CD4-positive, alpha-beta memory T cell (primary cell): ENCODE results near the gene ASB13. TPM values are rescaled to one million over a fixed set of nuclear protein-coding genes. Genes with fewer than 3 reads are reported as not detected.
A peak's percentile ranks its signal among the peaks of the same experiment; 100 is the strongest.

Experiments used
- CTCF ChIA-PET: fragments of 350-600 bp; sonication (Branson Sonifier 250); formaldehyde crosslinking; loops from one replicate; lab custom pipeline; 2021; ENCODE audit warnings: inconsistent platforms; ENCODE audit not compliant: partially characterized antibody; lab: Charles Lee
- POLR2A ChIA-PET: fragments of 350-600 bp; sonication (Branson Sonifier 250); formaldehyde crosslinking; loops from one replicate; lab custom pipeline; 2021; ENCODE audit not compliant: partially characterized antibody; lab: Charles Lee
- DNase-seq, 5 donors: peaks; one replicate each; pipeline versions ENCODE4 v3.0.0 to v3.0.0-alpha.2; 2020 to 2022; ENCODE audit warnings: mixed read lengths in 1 of 5
- H3K27ac ChIP-seq: one replicate; pipeline ENCODE4 v1.7.0; 2013; ENCODE audit warnings: low read depth, low read length
- H3K27me3 ChIP-seq: 2 replicates; pipeline ENCODE4 v1.7.0; 2013; ENCODE audit warnings: mild to moderate bottlenecking, low read length, moderate library complexity; ENCODE audit not compliant: insufficient read depth
- H3K36me3 ChIP-seq: 2 replicates; pipeline ENCODE4 v1.7.0; 2013; ENCODE audit warnings: mild to moderate bottlenecking, low read length, moderate library complexity; ENCODE audit not compliant: insufficient read depth
- H3K4me1 ChIP-seq: 2 replicates; pipeline ENCODE4 v1.7.0; 2013; ENCODE audit warnings: mild to moderate bottlenecking, low read length, moderate library complexity; ENCODE audit not compliant: insufficient read depth
- H3K4me3 ChIP-seq, 2 donors: one replicate each; pipeline ENCODE4 v1.7.0; 2013; ENCODE audit warnings: low read length in 2 of 2, mild to moderate bottlenecking in 1 of 2
- H3K9me3 ChIP-seq, 2 donors: one replicate each; pipeline ENCODE4 v1.7.0; 2013; ENCODE audit warnings: low read length in 2 of 2, control low read depth in 1 of 2; ENCODE audit not compliant: control insufficient read depth in 1 of 2
- H3K27ac Mint-ChIP-seq, 7 donors: one replicate each; pipeline ENCODE4 v1.8.0; 2020 to 2021; ENCODE audit warnings: mixed read lengths in 7 of 7, mild to moderate bottlenecking in 6 of 7, inconsistent platforms in 3 of 7, moderate library complexity in 3 of 7
- H3K27me3 Mint-ChIP-seq, 2 donors: one replicate each; pipeline ENCODE4 v1.8.0; 2020 to 2021; ENCODE audit warnings: mixed read lengths in 2 of 2
- H3K36me3 Mint-ChIP-seq, 2 donors: one replicate each; pipeline ENCODE4 v1.8.0; 2020 to 2021; ENCODE audit warnings: mixed read lengths in 2 of 2, inconsistent platforms in 1 of 2, mild to moderate bottlenecking in 1 of 2
- H3K4me1 Mint-ChIP-seq, 4 donors: one replicate each; pipeline ENCODE4 v1.8.0; 2020 to 2021; ENCODE audit warnings: mixed read lengths in 4 of 4, mild to moderate bottlenecking in 1 of 4
- H3K4me3 Mint-ChIP-seq, 8 donors: one replicate each; pipeline ENCODE4 v1.8.0; 2020 to 2021; ENCODE audit warnings: mixed read lengths in 8 of 8, mild to moderate bottlenecking in 7 of 8, moderate library complexity in 6 of 8, inconsistent platforms in 3 of 8
- H3K9me3 Mint-ChIP-seq, 8 donors: one replicate each; pipeline ENCODE4 v1.8.0; 2020 to 2021; ENCODE audit warnings: mixed read lengths in 8 of 8, mild to moderate bottlenecking in 5 of 8, inconsistent platforms in 3 of 8, moderate library complexity in 1 of 8
- intact Hi-C: fragments of 100-400 bp; cut with micrococcal nuclease; formaldehyde crosslinking; loops from one replicate; pipeline ENCODE4 v1.15.1; 2023
- polyA plus RNA-seq, 2 donors: library from polyadenylated mRNA; unstranded; fragments of 300-500 nt; fragmentation: Illumina TruSeq; gene quantifications; one replicate each; pipeline ENCODE4 v1.2.3, GENCODE V29; 2021
- total RNA-seq, 2 experiments: library from RNA; stranded (reverse); gene quantifications; one replicate each; pipeline ENCODE4 v1.2.3, GENCODE V29; 2021

The ASB13 gene
- total and polyA plus RNA-seq, 4 experiments from 2014 or later, result 15.4 to 18.5 (median 16.4) TPM

GRCh38 chr10:5656737-5657579 lies 9.4 kb downstream of the ASB13 start:
- Mint-ChIP-seq H3K27ac (peak overlapping the region in 6 of 7 donors; percentile 17 to 89 (median 66)), H3K36me3 (peaks cover 0 to 1% of the 10 kb centered on the region in 2 donors), H3K27me3 (no peaks in the 10 kb centered on the region), H3K9me3 (no peaks in the 10 kb centered on the region), H3K4me1 (peaks cover 29 to 43% (median 36%) of the 10 kb centered on the region in 4 donors), H3K4me3 (peak overlapping the region in 7 of 8 donors; percentile 27 to 70 (median 49))
- ChIA-PET CTCF (no interaction called here), POLR2A (interaction anchor here (1.4 kb wide), 1 partner anchor 9 kb away, joined by 3 read pairs; no protein-coding TSS in a partner anchor)
- no peak overlapping the region for H3K27ac ChIP-seq
- intact Hi-C loops, result no loop called here
- peak in 1 of 5 donors; percentile 21 for DNase-seq
- H3K36me3 ChIP-seq, result no peaks in the 10 kb centered on the region
- no peaks in the 10 kb centered on the region for H3K27me3 ChIP-seq
- H3K4me3 ChIP-seq, result no peak overlapping the region
- H3K4me1 ChIP-seq, result peaks cover 30% of the 10 kb centered on the region
- no peaks in the 10 kb centered on the region for H3K9me3 ChIP-seq

- Histone ChIP-seq H3K9me3 (no peaks in the 10 kb centered on the region), H3K27me3 (no peaks in the 10 kb centered on the region), H3K4me1 (peaks cover 23% of the 10 kb centered on the region), H3K27ac (no peak overlapping the region), H3K36me3 (no peaks in the 10 kb centered on the region), H3K4me3 (no peak overlapping the region)
- Mint-ChIP-seq H3K4me3 (peak overlapping the region in 2 of 8 donors; percentile 21 to 45), H3K36me3 (peaks cover 5% of the 10 kb centered on the region in 2 donors), H3K27ac (peak overlapping the region in 5 of 7 donors; percentile 18 to 43 (median 22)), H3K4me1 (peaks cover 26 to 36% (median 32%) of the 10 kb centered on the region in 4 donors), H3K9me3 (no peaks in the 10 kb centered on the region), H3K27me3 (no peaks in the 10 kb centered on the region)
- no peak for DNase-seq
- intact Hi-C loops, result no loop called here
- CTCF ChIA-PET, result interaction anchor here (1.0 kb wide), 1 partner anchor 26 kb away, joined by 4 read pairs; no protein-coding TSS in a partner anchor
- POLR2A ChIA-PET, result interaction anchor here (0.8 kb wide), 1 partner anchor 91 kb away, joined by 3 read pairs; no protein-coding TSS in a partner anchor
Measured at GRCh38 chr10:5655121-5655520, 11.3 kb downstream of the ASB13 start.

GRCh38 chr10:5654218-5654755 lies 12.1 kb downstream of the ASB13 start:
- H3K27ac Mint-ChIP-seq, result no peak overlapping the region
- H3K27me3 ChIP-seq, result no peaks in the 10 kb centered on the region
- H3K9me3 ChIP-seq, result no peaks in the 10 kb centered on the region
- H3K4me3 Mint-ChIP-seq, result no peak overlapping the region
- no peaks in the 10 kb centered on the region for H3K27me3 Mint-ChIP-seq
- intact Hi-C loops, result no loop called here
- H3K4me3 ChIP-seq, result no peak overlapping the region
- H3K9me3 Mint-ChIP-seq, result no peaks in the 10 kb centered on the region
- no peaks in the 10 kb centered on the region for H3K36me3 ChIP-seq
- peaks cover 22 to 28% (median 25%) of the 10 kb centered on the region in 4 donors for H3K4me1 Mint-ChIP-seq
- ChIA-PET CTCF (no interaction called here), POLR2A (no interaction called here)
- DNase-seq, result no peak
- H3K27ac ChIP-seq, result no peak overlapping the region
- peaks cover 8 to 9% of the 10 kb centered on the region in 2 donors for H3K36me3 Mint-ChIP-seq
- peaks cover 17% of the 10 kb centered on the region for H3K4me1 ChIP-seq

GRCh38 chr10:5652746-5653145 lies 13.6 kb downstream of the ASB13 start:
- H3K9me3 Mint-ChIP-seq, result no peaks in the 10 kb centered on the region
- Histone ChIP-seq H3K27ac (no peak overlapping the region), H3K4me3 (no peak overlapping the region), H3K27me3 (no peaks in the 10 kb centered on the region), H3K9me3 (no peaks in the 10 kb centered on the region), H3K36me3 (no peaks in the 10 kb centered on the region), H3K4me1 (peaks cover 16% of the 10 kb centered on the region)
- no peak for DNase-seq
- peaks cover 10 to 13% of the 10 kb centered on the region in 2 donors for H3K36me3 Mint-ChIP-seq
- POLR2A ChIA-PET, result no interaction called here
- H3K27me3 Mint-ChIP-seq, result no peaks in the 10 kb centered on the region
- H3K4me1 Mint-ChIP-seq, result peaks cover 21 to 26% (median 24%) of the 10 kb centered on the region in 4 donors
- CTCF ChIA-PET, result no interaction called here
- intact Hi-C loops, result no loop called here
- H3K4me3 Mint-ChIP-seq, result no peak overlapping the region
- no peak overlapping the region for H3K27ac Mint-ChIP-seq

GRCh38 chr10:5651388-5651764 lies 15.0 kb downstream of the ASB13 start:
- Mint-ChIP-seq H3K4me3 (no peak overlapping the region), H3K9me3 (no peaks in the 10 kb centered on the region), H3K4me1 (peaks cover 9 to 13% (median 11%) of the 10 kb centered on the region in 4 donors), H3K27ac (peak overlapping the region in 2 of 7 donors; percentile 25 to 42), H3K36me3 (peaks cover 19 to 21% of the 10 kb centered on the region in 2 donors), H3K27me3 (no peaks in the 10 kb centered on the region)
- Histone ChIP-seq H3K36me3 (peaks cover 4% of the 10 kb centered on the region), H3K9me3 (no peaks in the 10 kb centered on the region), H3K27me3 (no peaks in the 10 kb centered on the region), H3K27ac (no peak overlapping the region), H3K4me3 (no peak overlapping the region), H3K4me1 (peaks cover 2% of the 10 kb centered on the region)
- no peak for DNase-seq
- intact Hi-C loops, result no loop called here
- POLR2A ChIA-PET, result no interaction called here
- CTCF ChIA-PET, result interaction anchor here (0.8 to 1.7 kb wide), 2 partner anchors 20 to 29 kb away, joined by 4 read pairs; no protein-coding TSS in a partner anchor

GRCh38 chr10:5650664-5651387 lies 15.6 kb downstream of the ASB13 start:
- H3K27ac Mint-ChIP-seq, result peak overlapping the region in 1 of 7 donors; percentile 42
- Histone ChIP-seq H3K4me3 (no peak overlapping the region), H3K27ac (no peak overlapping the region), H3K27me3 (no peaks in the 10 kb centered on the region), H3K4me1 (no peaks in the 10 kb centered on the region), H3K9me3 (no peaks in the 10 kb centered on the region), H3K36me3 (peaks cover 4% of the 10 kb centered on the region)
- peaks cover 19 to 21% of the 10 kb centered on the region in 2 donors for H3K36me3 Mint-ChIP-seq
- ChIA-PET CTCF (interaction anchor here (1.4 to 1.7 kb wide), 2 partner anchors 21 to 28 kb away, joined by 4 read pairs; no protein-coding TSS in a partner anchor), POLR2A (no interaction called here)
- H3K4me1 Mint-ChIP-seq, result peaks cover 8 to 10% (median 9%) of the 10 kb centered on the region in 4 donors
- H3K27me3 Mint-ChIP-seq, result no peaks in the 10 kb centered on the region
- H3K9me3 Mint-ChIP-seq, result no peaks in the 10 kb centered on the region
- no peak overlapping the region for H3K4me3 Mint-ChIP-seq
- DNase-seq, result no peak
- intact Hi-C loops, result no loop called here
